GM12875 (cell line): ENCODE measurements around the gene SERTM2.

Source experiments
- H3K4me3 ChIP-seq: one replicate; pipeline ENCODE4 v1.5.1; 2011; ENCODE audit warnings: low read depth, low read length, control low read depth
- TF ChIP-seq, protein P1 (sequence below): IDR thresholded peaks from 2 replicates; pipeline ENCODE4 v1.5.1; 2011; ENCODE audit warnings: low read depth, mild to moderate bottlenecking, control low read depth, inconsistent platforms, low read length, moderate library complexity, borderline replicate concordance; ENCODE audit not compliant: insufficient read depth

SERTM2 gene

DNA sequence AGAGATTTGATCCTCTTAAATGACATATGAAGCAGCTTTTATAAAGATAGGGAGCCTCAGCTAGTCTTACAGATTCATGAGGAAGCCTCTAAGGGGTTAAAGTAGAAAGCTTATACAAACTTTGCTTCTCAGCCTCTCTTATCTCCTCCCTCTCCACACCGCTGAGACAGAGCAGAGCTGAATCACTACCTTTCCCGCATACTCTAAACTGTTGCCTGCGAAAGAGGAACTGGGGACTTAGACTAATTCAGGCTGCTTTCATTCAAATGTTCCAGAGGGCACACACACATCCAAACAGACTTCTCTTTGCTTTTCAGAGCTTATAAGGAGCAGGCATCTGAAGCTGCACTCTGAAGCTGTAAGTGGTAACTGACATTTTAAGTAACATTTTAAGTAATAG lies at the start of gene SERTM2:
Gene SERTM2 (plus strand): TSS at position 169 of the 400 bp plus-strand sequence. CDS start 7,213 bp downstream, outside the sequence.
- H3K4me3 ChIP-seq = no peak within 1 kb of the TSS
- TF ChIP-seq, protein P1, sequence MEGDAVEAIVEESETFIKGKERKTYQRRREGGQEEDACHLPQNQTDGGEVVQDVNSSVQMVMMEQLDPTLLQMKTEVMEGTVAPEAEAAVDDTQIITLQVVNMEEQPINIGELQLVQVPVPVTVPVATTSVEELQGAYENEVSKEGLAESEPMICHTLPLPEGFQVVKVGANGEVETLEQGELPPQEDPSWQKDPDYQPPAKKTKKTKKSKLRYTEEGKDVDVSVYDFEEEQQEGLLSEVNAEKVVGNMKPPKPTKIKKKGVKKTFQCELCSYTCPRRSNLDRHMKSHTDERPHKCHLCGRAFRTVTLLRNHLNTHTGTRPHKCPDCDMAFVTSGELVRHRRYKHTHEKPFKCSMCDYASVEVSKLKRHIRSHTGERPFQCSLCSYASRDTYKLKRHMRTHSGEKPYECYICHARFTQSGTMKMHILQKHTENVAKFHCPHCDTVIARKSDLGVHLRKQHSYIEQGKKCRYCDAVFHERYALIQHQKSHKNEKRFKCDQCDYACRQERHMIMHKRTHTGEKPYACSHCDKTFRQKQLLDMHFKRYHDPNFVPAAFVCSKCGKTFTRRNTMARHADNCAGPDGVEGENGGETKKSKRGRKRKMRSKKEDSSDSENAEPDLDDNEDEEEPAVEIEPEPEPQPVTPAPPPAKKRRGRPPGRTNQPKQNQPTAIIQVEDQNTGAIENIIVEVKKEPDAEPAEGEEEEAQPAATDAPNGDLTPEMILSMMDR = no peak

DNA sequence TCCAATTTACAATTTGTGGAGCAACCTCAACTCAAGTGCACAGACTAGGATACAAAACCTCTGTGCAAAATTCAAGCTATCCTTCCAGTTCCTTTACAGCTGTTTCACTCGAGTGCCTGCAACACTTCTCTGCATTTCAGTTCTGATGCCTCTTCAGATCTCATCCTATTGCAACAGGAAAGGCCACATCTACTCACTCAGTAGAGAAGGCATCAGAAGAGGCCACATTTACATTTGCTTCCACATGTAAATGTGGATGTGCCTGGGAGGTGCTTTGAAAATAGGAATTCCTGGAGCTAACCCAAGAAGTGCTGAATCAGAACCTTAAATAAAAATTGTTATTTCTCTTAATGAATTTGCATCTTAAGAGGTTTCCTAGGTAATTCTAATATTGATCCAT lies 45.8 kb upstream of the SERTM2 start:
- H3K4me3 ChIP-seq = no peak overlapping the region

DNA sequence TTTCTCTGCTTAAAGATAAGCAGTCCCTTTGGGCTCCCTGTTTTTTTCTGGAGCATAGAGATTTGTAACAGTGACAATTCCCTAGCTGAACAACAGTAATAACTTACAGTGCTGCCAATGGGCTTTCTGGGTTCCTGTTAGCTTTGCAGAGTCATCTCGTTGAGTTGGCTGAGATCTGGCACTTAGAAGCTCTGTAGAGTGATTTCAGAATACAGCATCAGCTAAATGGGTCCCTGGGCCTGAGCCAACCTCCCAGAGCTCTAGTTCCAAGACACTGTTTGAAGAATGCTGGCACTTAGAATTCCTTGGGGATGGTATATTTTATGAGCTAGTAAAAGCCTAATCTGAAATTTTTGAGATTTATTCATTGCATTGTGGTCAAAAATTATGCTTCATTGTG lies 43.5 kb upstream of the SERTM2 start:
- TF ChIP-seq, protein P1 = no peak
- no peak overlapping the region for H3K4me3 ChIP-seq

More for the DNA sequence above, 45.8 kb upstream of the SERTM2 start:
- TF ChIP-seq, protein P1 = no peak

DNA sequence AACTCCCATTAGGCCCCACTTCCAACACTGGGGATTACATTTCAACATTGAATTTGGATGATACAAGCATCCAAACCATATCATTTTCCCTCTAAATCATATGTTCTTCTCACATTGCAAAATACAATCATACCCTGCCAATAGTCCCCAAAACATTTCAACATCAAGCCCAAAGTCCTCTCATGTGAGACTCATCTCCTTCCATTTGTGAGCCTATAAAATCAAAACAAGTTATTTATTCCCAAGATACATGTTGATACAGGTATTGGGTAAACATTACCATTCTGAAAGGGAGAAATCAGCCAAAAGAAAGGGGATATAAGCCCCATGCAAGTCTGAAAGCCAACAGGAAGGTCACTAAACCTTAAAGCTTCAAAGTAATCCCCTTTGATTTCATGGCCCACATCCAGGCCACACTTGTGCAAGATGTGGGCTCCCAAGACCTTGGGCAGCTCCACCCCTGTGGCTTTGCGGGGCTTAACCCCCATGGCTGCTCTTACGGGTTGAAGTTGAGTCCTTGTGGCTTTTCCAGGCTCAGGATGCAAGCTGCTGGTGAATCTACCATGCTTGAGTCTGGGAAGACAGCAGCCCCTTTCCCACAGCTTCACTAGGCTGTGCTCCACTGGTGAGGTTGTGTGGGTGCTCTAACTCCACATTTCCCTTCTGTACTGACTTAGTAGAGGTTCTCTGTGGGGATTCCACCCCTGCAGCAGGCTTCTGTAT lies 40.6 kb upstream of the SERTM2 start:
- no peak overlapping the region for H3K4me3 ChIP-seq
- TF ChIP-seq, protein P1 = no peak

DNA sequence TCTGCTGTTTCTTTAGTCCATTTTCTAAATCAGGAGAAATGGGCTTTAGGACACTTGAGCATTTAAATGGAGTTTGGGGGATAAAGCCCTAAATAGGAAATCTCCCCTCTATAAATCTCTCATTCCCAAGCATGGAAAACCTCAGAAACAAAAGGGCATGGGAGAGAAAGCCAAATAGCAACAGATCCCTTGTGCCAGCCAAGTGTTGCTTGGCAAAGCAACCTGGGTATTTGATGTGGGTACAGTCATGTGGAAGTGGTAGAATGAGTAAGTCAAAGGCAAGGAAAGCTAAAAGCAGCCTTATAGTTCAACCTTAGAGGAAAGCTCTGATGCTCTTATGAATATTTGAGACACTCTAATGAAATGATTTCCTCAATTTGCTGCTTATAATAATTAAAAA lies 29.5 kb upstream of the SERTM2 start:
- TF ChIP-seq, protein P1 = no peak
- no peak overlapping the region for H3K4me3 ChIP-seq

DNA sequence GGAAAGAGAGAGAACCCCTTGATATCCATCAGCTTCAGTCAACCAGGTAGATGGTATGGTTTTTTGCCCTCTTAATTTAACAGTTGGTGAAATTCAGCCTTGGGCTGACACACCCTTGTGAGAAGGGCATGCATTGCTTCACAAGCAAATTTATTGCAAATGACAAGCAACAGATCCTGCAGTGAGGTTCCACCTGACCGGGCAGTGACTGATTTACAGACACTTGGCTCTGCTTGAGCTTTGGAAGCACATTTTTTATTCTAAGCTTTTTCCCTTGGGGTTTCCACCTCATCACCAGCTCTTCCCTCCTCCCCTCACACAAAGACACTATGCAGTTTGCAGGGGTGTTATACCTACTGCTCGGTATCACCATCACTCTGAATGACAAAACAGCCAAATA lies 28.3 kb upstream of the SERTM2 start:
- TF ChIP-seq, protein P1 = no peak

DNA sequence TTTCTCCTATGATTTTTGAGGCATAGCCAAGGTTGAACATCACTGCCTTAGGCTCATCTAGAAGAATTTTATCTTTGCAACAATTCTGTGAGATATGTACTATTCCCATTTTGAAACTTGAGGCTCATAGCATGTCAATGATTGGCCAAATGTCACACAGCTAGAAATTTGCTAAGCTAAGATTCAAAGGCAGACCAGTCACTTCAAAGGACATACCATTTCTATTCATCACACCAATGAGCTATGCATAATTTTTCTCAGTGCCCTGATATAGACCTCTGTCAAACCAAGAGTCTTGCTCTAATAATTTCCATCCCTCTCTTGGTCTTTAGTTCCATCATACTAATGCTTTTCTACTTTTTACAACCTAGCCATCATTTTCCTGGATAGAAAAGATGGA lies 27.6 kb upstream of the SERTM2 start:
- TF ChIP-seq, protein P1 = no peak
- no peak overlapping the region for H3K4me3 ChIP-seq

More for the DNA sequence above, 28.3 kb upstream of the SERTM2 start:
- no peak overlapping the region for H3K4me3 ChIP-seq
